SK-MEL-5 (cell line): ENCODE results near the gene CRNN. TPM values are rescaled to one million over a fixed set of nuclear protein-coding genes. Genes with fewer than 3 reads are reported as not detected.

Experiments
- DNase-seq: peaks from one replicate; pipeline ENCODE4 v3.0.0-alpha.2; 2016; ENCODE audit warnings: low read depth, low spot score
- in situ Hi-C: cut with HindIII; loops from 2 replicates; pipeline ENCODE4 v1.10.0; 2016; ENCODE audit warnings: low sequenced_read_pairs, high pct_unique_total_duplicates, low pct_unique_long_range_greater_than_20kb
- polyA plus RNA-seq, 2 experiments: library from polyadenylated mRNA; depleted of rRNA; stranded (reverse); fragments of >200 nt; gene quantifications; 2 replicates each; pipeline ENCODE4 v1.2.3, GENCODE V29; 2015
- total RNA-seq: library from RNA; depleted of rRNA; stranded (reverse); fragments of >200 nt; shearing (Covaris generic); gene quantifications from 2 replicates; pipeline ENCODE4 v1.2.3, GENCODE V29; 2014; rRNA removed

CRNN gene
- total RNA-seq: not detected in 2 replicates
- polyA plus RNA-seq (2015; cell fraction: cytosol; rRNA removed): not detected in 2 replicates
- polyA plus RNA-seq (2015; cell fraction: nucleus; rRNA removed): not detected in 2 replicates

DNA sequence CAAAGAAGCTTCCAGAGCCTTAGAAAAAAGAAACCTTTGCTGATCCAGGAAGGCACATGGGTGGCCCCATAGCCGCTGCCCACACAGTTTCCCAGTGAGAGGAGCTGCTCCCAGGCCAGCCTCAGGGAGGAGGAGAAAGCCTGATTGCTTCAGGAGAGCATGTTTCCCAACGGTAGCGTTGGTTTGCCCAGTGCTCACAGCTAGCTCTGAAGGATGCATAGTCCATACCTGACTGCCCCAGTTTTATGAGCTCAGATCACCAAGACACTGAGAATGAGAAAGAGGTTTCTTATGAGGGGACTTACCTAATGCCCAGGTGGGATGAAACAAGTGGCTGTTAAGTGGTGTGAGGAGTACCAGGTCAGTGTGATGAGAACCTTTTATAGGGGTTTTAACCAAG lies at the start of gene CRNN:
Gene CRNN (minus strand): TSS at position 355 of the 400 bp plus-strand sequence. CDS start 2,030 bp downstream, outside the sequence.
- in situ Hi-C loops: no loop called here
- DNase-seq: no peak

DNA sequence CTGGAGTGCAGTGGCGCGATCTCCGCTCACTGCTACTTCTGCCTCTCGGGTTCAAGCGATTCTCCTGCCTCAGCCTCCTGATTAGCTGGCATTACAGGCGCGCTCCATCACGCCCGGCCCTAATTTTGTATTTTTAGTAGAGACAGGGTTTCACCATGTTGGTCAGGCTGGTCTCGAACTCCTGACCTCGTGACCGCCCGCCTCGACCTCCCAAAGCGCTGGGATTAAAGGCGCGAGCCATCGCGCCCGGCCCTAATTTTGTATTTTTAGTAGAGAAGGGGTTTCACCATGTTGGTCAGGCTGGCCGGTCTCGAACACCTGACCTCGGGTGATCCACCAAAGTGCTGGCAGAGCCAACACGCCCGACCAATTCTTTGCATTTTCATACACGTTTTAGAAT lies 48.6 kb upstream of the CRNN start:
- DNase-seq: no peak
- in situ Hi-C loops: no loop called here

DNA sequence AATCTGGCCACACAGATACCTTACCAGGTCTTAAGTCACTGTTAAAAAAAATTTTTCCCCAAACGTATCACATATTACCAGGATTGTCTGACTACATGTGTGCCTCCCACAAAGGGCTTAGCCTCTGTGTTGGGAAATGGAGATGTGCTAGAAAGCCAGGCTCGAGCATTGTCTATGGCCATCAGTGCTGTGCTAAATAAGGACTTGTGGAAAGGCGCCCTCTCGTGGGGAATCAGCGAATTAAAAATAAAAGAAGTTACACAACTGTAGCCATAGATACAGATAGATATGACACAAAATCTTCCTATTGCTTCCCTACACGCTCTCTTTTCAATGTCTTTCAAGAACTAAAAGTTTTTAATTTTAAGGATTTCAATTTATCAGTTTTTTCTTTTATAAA lies 47.5 kb upstream of the CRNN start:
- peak; percentile 93 for DNase-seq
- in situ Hi-C loops: no loop called here

DNA sequence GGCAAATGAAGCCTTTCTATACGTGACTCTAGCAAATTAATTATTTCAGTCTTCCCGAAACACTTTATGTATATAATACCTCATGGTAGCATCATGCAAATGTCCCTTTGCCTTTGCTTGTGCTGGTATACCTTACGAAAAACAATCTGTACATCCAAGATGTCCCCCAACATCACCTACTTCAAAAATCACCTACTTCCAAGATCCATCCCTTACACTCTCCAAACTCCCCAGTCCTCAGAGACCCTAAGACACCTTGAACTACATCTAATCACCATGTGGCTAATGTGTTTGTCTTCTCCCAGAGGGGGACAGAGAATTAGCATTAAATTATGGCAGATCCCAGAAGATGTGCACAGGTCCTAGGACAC lies 46.5 kb upstream of the CRNN start:
- in situ Hi-C loops: no loop called here
- no peak for DNase-seq

GRCh38 chr1:152459596-152460528 lies 45.8 kb upstream of the CRNN start:
- in situ Hi-C loops: no loop called here
- DNase-seq: peak; percentile 90

DNA sequence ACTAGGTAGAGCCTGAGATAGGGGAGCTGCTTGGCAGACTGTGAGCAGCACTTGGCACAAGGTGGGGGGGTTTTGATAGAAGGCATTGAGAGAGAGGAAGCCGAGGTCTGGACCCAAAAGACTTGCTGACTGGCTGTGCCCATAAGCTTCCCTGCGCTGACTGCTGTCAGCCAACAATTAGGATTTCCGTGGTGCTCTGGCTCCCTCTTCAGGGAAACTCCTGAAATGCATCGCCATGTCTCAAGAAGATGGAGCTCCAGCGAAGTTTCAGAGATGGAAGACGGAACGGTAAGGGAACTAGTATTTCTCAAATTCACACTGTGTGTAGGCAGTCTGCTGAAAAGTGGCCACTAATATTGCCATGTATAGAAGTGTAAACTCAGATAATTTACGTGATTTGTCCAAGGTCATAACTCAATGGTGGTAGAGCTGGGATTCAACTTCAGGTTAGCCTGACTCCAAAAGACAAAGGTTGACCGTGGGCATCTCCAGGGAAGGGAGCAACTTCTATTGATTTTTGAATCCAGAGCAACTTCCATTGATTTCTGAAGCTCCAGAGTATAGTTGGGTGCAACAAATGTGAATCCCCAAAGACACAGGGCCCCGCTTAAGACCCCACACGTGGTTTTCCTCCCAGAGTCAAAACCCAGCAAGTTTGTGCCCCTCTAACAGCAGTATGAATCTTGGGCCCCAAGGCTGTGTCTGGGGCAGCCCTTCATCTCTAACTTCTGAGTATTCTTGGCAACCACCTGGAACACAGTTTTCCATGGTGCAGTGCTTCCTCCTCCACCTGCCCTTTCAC lies 44.5 kb upstream of the CRNN start:
- in situ Hi-C loops: no loop called here
- DNase-seq: peak; percentile 95

DNA sequence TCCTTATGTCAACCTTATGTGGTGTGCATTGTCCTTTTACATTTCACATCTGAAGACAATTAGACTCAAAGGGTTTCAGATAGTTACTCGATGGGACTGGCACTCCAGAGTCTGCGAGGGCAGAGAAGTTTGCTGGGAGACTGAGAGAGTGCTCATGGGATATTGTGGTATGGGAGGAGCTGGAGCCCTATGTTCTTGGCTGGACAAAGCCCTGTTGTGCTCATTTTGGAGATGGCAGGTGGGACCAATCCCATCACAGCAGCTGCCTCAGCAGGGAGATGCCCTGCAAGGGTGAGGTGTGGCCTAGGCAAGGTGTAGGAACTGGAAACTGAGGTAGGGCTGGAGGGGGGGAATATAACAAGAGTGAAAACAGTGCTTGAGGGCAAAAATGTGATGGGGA lies 43.5 kb upstream of the CRNN start:
- peak; percentile 33 for DNase-seq
- in situ Hi-C loops: no loop called here

GRCh38 chr1:152457071-152457470 lies 43.0 kb upstream of the CRNN start:
- in situ Hi-C loops: no loop called here
- peak; percentile 89 for DNase-seq

GRCh38 chr1:152451254-152451653 lies 37.2 kb upstream of the CRNN start:
- in situ Hi-C loops: no loop called here
- DNase-seq: peak; percentile 56

GRCh38 chr1:152449661-152450060 lies 35.6 kb upstream of the CRNN start:
- in situ Hi-C loops: no loop called here
- DNase-seq: no peak

DNA sequence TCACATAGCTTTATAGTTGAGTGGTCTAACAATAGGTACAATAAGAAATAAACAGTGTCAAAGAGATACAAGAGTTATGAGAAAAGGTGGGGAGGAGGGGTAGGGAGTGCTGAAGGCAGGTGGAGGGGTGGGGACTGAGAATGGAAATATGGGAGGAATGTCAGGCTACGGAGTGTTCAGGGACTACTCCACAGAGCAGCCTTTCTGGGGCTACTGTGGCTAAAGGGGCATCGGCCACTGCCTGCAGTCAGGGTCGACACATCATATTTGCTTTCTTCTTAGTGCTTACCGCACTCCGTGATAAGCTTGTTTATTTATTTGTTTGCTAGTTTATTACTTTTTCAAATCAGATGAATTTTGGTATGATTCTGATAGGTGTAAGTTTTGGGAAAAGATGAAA lies 34.4 kb upstream of the CRNN start:
- no peak for DNase-seq
- in situ Hi-C loops: no loop called here

DNA sequence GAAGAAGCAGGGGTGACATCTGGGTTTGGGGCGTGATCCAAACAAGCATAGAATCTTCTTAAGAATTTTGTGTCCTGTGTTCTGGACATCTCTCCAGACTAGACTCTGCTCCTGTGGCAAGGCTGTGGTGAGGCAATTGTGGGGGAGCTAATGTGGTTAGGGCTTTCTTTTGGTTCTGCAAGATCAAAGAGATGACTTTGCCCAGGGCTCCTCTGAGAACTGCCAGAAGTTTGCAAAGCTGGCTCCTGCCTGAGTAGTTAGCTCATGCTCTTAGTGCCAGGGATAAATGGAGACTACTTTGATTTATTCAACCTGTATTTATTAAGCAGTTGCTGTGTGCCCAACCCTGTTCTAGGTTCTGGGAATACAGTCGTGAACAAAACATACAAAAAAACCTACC lies 34.0 kb upstream of the CRNN start:
- no peak for DNase-seq
- in situ Hi-C loops: no loop called here

- in situ Hi-C loops: no loop called here
- no peak for DNase-seq
These were observed 33.4 kb upstream of the CRNN start for GRCh38 chr1:152447484-152447883.

- in situ Hi-C loops: no loop called here
These were observed 30.0 kb upstream of the CRNN start for GRCh38 chr1:152444045-152444444.

GRCh38 chr1:152442765-152443164 lies 28.7 kb upstream of the CRNN start:
- no peak for DNase-seq
- in situ Hi-C loops: no loop called here

More at GRCh38 chr1:152444045-152444444, 30.0 kb upstream of the CRNN start:
- DNase-seq: no peak

DNA sequence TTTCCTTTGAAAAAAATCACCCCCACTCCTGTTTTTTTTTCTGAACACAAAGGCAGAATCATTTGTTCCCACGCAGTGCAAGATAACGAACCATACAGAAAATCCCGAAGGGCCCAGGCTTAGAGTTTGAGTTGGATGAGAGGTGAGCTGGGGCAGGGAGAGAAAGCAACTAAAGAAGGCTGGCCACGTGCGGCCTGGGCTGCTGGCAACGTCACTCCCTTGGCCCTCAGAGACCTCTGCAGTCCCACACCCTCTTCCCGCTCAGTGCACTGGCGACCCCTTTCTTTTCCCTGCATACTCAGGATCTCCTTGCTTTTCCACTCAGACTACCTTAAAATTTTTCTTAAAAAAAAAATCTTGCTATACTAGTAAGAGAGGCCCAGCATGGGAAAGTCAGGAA lies 28.2 kb upstream of the CRNN start:
- in situ Hi-C loops: no loop called here
- no peak for DNase-seq

- DNase-seq: no peak
- in situ Hi-C loops: no loop called here
These were observed 27.7 kb upstream of the CRNN start for GRCh38 chr1:152441756-152442155.

GRCh38 chr1:152440635-152441471 lies 26.8 kb upstream of the CRNN start:
- DNase-seq: peak; percentile 93
- in situ Hi-C loops: no loop called here
